SH-SY5Y (cell line): ENCODE measurements around the gene MDH1.

ENCODE experiments used
- GATA2 ChIP-seq: IDR thresholded peaks from 2 replicates; pipeline ENCODE4 v1.6.1; 2011; ENCODE audit warnings: mild to moderate bottlenecking, low read depth, low read length
- GATA3 ChIP-seq: IDR thresholded peaks from 2 replicates; pipeline ENCODE4 v1.6.1; 2011; ENCODE audit warnings: low read depth, mild to moderate bottlenecking, low read length, moderate library complexity

- no peak for TF ChIP-seq GATA3
- TF ChIP-seq GATA2, result no peak
These were observed 54.7 kb downstream of the MDH1 start for GRCh38 chr2:63643486-63643885.
